ENCODE results near the gene TMEM154. TPM values are rescaled to one million over a fixed set of nuclear protein-coding genes. Genes with fewer than 3 reads are reported as not detected.

TMEM154 gene
- total RNA-seq = 100 to 1,000 TPM in 3 of 4 donors, 10 to 100 TPM in 1; 81.9 to 164 (median 132) TPM

DNA sequence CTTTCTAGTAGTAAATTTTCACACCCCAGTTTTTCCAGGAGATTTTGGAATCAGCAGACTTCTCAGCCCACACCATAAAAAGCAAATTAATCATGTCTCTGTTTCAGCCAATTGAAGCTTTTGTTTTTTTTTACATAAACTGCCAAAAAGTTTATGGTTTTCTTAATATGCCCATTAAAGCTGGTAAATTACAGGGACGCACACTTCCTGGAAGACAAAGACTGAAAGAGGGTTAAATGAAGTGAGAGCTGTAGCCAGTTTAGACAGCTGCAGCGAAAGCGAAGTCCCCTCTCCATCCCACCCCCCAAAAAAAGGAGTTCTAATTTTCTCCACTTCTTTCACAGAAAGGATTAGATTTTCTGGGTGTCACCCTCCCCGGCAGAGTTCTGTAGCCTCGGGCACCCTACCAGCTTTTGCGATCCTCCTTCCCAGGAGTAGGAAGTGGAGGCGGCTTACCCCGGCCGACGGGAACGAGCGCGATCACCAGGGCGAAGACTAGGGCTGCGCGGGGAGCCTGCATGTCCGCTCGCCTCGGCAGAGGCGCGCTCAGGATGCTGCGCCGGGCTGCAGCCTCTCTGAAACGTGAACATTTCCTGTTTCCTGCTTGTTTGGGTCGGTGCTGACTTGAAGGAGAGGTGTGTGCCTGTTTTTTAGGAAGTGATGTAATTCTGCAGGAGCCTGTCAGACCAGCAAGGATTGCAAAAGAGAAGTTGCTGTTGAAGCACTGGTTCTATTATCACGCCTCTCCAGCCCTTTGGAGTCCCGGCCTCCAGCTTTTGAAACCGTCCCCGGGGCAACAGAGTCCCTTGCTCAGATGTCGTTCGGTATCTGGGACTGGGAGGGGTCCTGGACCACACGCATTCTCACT, at the start of gene TMEM154:
TMEM154 (minus strand) TSS at position 584 of the 868 bp plus-strand sequence; CDS start at position 520, 64 bp downstream.
- peak; percentile 70 to 85 for DNase-seq (ENCODE audit: low spot score in 2 of 2)
- no peaks in the 10 kb centered on the region for H3K9me3 ChIP-seq
- H3K4me3 ChIP-seq = peak within 1 kb of the TSS; percentile 56
- H3K27me3 ChIP-seq = no peaks in the 10 kb centered on the region
- H3K4me1 ChIP-seq = peaks cover 54% of the 10 kb centered on the region
- TF ChIP-seq, protein P1, sequence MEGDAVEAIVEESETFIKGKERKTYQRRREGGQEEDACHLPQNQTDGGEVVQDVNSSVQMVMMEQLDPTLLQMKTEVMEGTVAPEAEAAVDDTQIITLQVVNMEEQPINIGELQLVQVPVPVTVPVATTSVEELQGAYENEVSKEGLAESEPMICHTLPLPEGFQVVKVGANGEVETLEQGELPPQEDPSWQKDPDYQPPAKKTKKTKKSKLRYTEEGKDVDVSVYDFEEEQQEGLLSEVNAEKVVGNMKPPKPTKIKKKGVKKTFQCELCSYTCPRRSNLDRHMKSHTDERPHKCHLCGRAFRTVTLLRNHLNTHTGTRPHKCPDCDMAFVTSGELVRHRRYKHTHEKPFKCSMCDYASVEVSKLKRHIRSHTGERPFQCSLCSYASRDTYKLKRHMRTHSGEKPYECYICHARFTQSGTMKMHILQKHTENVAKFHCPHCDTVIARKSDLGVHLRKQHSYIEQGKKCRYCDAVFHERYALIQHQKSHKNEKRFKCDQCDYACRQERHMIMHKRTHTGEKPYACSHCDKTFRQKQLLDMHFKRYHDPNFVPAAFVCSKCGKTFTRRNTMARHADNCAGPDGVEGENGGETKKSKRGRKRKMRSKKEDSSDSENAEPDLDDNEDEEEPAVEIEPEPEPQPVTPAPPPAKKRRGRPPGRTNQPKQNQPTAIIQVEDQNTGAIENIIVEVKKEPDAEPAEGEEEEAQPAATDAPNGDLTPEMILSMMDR (IDR thresholded peaks at IDR 0.05) = no peak
- TF ChIP-seq POLR2AphosphoS5 (IDR thresholded peaks at IDR 0.05) (peak in 2 of 3 donors; percentile 28 to 77), POLR2A (IDR thresholded peaks at IDR 0.05) (peak in 1 of 2 donors; percentile 66), EP300 (IDR thresholded peaks at IDR 0.05) (no peak)
- no peaks in the 10 kb centered on the region for H3K36me3 ChIP-seq
- 8% methylated on average over 26 of the region's 32 CpGs for WGBS
- peak within 1 kb of the TSS; percentile 85 for H3K27ac ChIP-seq

- no peaks in the 10 kb centered on the region for H3K9me3 ChIP-seq
- TF ChIP-seq POLR2A (IDR thresholded peaks at IDR 0.05) (no peak), EP300 (IDR thresholded peaks at IDR 0.05) (no peak), POLR2AphosphoS5 (IDR thresholded peaks at IDR 0.05) (no peak)
- TF ChIP-seq, protein P1 (IDR thresholded peaks at IDR 0.05) = no peak
- H3K4me3 ChIP-seq = no peak overlapping the region
- H3K4me1 ChIP-seq = no peaks in the 10 kb centered on the region
- no peak overlapping the region for H3K27ac ChIP-seq
- H3K36me3 ChIP-seq = no peaks in the 10 kb centered on the region
- WGBS = 31% methylated on average over 2 of the region's 2 CpGs
- no peak for DNase-seq (ENCODE audit: low spot score in 2 of 2)
- H3K27me3 ChIP-seq = no peaks in the 10 kb centered on the region
Observed at GRCh38 chr4:152729466-152729865, 49.7 kb upstream of the TMEM154 start.

- H3K27ac ChIP-seq = no peak overlapping the region
- H3K4me1 ChIP-seq = no peaks in the 10 kb centered on the region
- H3K27me3 ChIP-seq = no peaks in the 10 kb centered on the region
- WGBS = 84% methylated on average over 1 of the region's 1 CpG
- TF ChIP-seq EP300 (IDR thresholded peaks at IDR 0.05) (no peak), POLR2AphosphoS5 (IDR thresholded peaks at IDR 0.05) (no peak), POLR2A (IDR thresholded peaks at IDR 0.05) (no peak)
- TF ChIP-seq, protein P1 (IDR thresholded peaks at IDR 0.05) = no peak
- no peak overlapping the region for H3K4me3 ChIP-seq
- no peaks in the 10 kb centered on the region for H3K9me3 ChIP-seq
- DNase-seq (ENCODE audit: low spot score in 2 of 2) = no peak
- no peaks in the 10 kb centered on the region for H3K36me3 ChIP-seq
Observed at GRCh38 chr4:152728343-152728742, 48.5 kb upstream of the TMEM154 start.

DNA sequence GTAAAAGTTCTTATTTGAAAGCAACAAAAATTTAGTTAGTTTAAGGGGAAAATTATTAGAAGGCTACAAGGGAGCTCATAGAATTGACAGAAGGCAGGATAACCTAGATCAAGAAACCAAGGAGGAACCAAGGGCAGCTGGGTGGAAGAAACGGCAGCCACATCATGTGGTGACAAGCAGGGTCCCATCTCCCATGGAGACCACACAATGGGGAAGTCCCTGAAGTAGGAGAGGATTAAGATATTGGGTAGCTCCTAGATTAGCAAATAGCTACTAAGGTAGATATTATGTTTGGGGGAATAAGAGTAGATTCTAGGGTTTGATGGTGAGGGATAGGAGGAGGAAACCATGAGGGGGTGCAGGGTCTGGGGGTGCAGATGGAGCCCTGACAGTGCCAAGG, 48.0 kb upstream of the TMEM154 start:
- no peaks in the 10 kb centered on the region for H3K9me3 ChIP-seq
- no peak overlapping the region for H3K27ac ChIP-seq
- TF ChIP-seq, protein P1 (IDR thresholded peaks at IDR 0.05) = no peak
- no peak for TF ChIP-seq POLR2A (IDR thresholded peaks at IDR 0.05)
- TF ChIP-seq POLR2AphosphoS5 (IDR thresholded peaks at IDR 0.05) = no peak
- no peak for TF ChIP-seq EP300 (IDR thresholded peaks at IDR 0.05)
- H3K4me1 ChIP-seq = no peaks in the 10 kb centered on the region
- no peak overlapping the region for H3K4me3 ChIP-seq
- no peak for DNase-seq (ENCODE audit: low spot score in 2 of 2)
- 48% methylated on average over 1 of the region's 1 CpG for WGBS
- no peaks in the 10 kb centered on the region for H3K27me3 ChIP-seq
- no peaks in the 10 kb centered on the region for H3K36me3 ChIP-seq

- no peak for DNase-seq (ENCODE audit: low spot score in 2 of 2)
- Histone ChIP-seq H3K4me1 (peaks cover 15% of the 10 kb centered on the region), H3K4me3 (no peak overlapping the region), H3K9me3 (no peaks in the 10 kb centered on the region), H3K27ac (no peak overlapping the region), H3K27me3 (no peaks in the 10 kb centered on the region), H3K36me3 (no peaks in the 10 kb centered on the region)
- WGBS = 69% methylated on average over 5 of the region's 5 CpGs
- TF ChIP-seq EP300 (IDR thresholded peaks at IDR 0.05) (no peak), POLR2A (IDR thresholded peaks at IDR 0.05) (no peak)
- TF ChIP-seq, protein P1 (IDR thresholded peaks at IDR 0.05) = no peak
Observed at GRCh38 chr4:152724494-152724893, 44.7 kb upstream of the TMEM154 start.
